ENCODE data around the gene OSBPL3.

The OSBPL3 gene

GRCh38 chr7:24936121-24936824, 43.7 kb downstream of the OSBPL3 start:
- H3K4me3 ChIP-seq (ENCODE audit: insufficient read depth, low read length, poor library complexity, severe bottlenecking), result no peak overlapping the region
- H3K79me2 ChIP-seq (ENCODE audit: insufficient read depth, low read length), result peaks cover 100% of the 10 kb centered on the region
- H3K9me3 ChIP-seq (ENCODE audit: insufficient read depth, low read length), result no peaks in the 10 kb centered on the region
- H3K4me2 ChIP-seq (ENCODE audit: low read depth, low read length, poor library complexity, severe bottlenecking), result no peak overlapping the region
- no peak overlapping the region for H3K9ac ChIP-seq (ENCODE audit: low read length)
- H3F3A ChIP-seq (ENCODE audit: insufficient read depth), result no peaks in the 10 kb centered on the region
- H3K9me2 ChIP-seq (replicated peaks; ENCODE audit: insufficient read depth, low read length), result no peaks in the 10 kb centered on the region
- H4K20me1 ChIP-seq (ENCODE audit: low read depth, low read length), result peaks cover 11% of the 10 kb centered on the region
- H3K27me3 ChIP-seq (ENCODE audit: low read length), result no peaks in the 10 kb centered on the region
- TF ChIP-seq EZH2phosphoT487 (conservative IDR thresholded peaks at IDR 0.05; ENCODE audit: low read length), result no peak
- H2AFZ ChIP-seq (ENCODE audit: low read depth, low read length, severe bottlenecking), result no peak overlapping the region
- H3K27ac ChIP-seq (ENCODE audit: low read depth, low read length), result no peak overlapping the region
- H3K36me3 ChIP-seq (ENCODE audit: low read length), result no peaks in the 10 kb centered on the region

DNA sequence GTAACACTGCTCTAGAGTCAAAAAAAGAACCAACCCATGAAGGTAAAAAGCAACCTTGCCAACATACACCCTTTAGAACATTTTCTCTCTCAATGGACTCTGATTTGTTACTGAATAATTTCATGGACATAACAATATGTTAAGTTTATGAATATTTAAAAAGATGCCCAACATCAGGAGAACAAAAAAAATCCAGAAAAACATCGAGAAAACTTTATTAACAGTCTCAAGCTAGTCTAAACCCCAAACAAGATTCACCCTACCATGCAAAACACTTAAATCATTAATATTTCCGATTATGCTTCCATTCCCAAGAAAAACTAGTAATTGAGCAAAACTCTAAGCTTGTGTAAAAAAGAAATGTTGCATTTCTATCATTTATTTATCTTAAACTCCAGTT, 46.7 kb downstream of the OSBPL3 start:
- H3K9me2 ChIP-seq (replicated peaks; ENCODE audit: insufficient read depth, low read length), result no peaks in the 10 kb centered on the region
- H3K79me2 ChIP-seq (ENCODE audit: insufficient read depth, low read length), result peaks cover 100% of the 10 kb centered on the region
- H3K9me3 ChIP-seq (ENCODE audit: insufficient read depth, low read length), result no peaks in the 10 kb centered on the region
- TF ChIP-seq EZH2phosphoT487 (conservative IDR thresholded peaks at IDR 0.05; ENCODE audit: low read length), result no peak
- no peak for TF ChIP-seq CTCF (IDR thresholded peaks at IDR 0.05; ENCODE audit: insufficient read depth, low read length, poor library complexity, severe bottlenecking)
- 0 out of 2 replicates have a peak, but pooled peaks cover 3% of the 10 kb centered on the region for H3K36me3 ChIP-seq (ENCODE audit: low read length)
- H4K20me1 ChIP-seq (ENCODE audit: low read depth, low read length), result peaks cover 15% of the 10 kb centered on the region
- H3K4me3 ChIP-seq (ENCODE audit: insufficient read depth, low read length, poor library complexity, severe bottlenecking), result no peak overlapping the region
- no peak overlapping the region for H3K27ac ChIP-seq (ENCODE audit: low read depth, low read length)
- peak overlapping the region; percentile 3 for H3K4me2 ChIP-seq (ENCODE audit: low read depth, low read length, poor library complexity, severe bottlenecking)
- no peaks in the 10 kb centered on the region for H3K27me3 ChIP-seq (ENCODE audit: low read length)
- no peak overlapping the region for H3K9ac ChIP-seq (ENCODE audit: low read length)
- no peaks in the 10 kb centered on the region for H3F3A ChIP-seq (ENCODE audit: insufficient read depth)
- H2AFZ ChIP-seq (ENCODE audit: low read depth, low read length, severe bottlenecking), result no peak overlapping the region

DNA sequence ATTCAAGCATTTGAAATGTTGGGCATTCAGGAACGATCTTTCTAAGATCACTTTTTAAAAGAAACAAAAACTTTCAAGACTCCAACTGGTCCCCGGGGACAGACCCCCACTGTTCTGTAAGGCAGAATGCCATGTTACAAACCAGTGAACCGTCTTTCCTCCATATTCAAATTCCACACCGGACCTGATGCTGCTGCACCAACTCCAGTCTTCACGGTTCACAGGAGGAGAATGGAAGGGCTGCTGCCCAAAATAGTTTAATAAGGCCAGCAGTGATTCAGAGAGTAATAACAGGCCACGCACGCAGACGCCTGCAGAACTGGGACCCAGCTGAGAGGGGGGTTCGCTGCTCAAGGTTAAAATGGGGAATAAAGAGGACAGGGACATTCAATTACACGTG, 47.2 kb downstream of the OSBPL3 start:
- Histone ChIP-seq H3K27ac (ENCODE audit: low read depth, low read length) (no peak overlapping the region), H2AFZ (ENCODE audit: low read depth, low read length, severe bottlenecking) (no peak overlapping the region), H3K27me3 (ENCODE audit: low read length) (no peaks in the 10 kb centered on the region), H3K79me2 (ENCODE audit: insufficient read depth, low read length) (peaks cover 99% of the 10 kb centered on the region), H3K9me3 (ENCODE audit: insufficient read depth, low read length) (no peaks in the 10 kb centered on the region), H3K36me3 (ENCODE audit: low read length) (0 out of 2 replicates have a peak, but pooled peaks cover 3% of the 10 kb centered on the region), H3K4me3 (ENCODE audit: insufficient read depth, low read length, poor library complexity, severe bottlenecking) (no peak overlapping the region), H3K9me2 (replicated peaks; ENCODE audit: insufficient read depth, low read length) (no peaks in the 10 kb centered on the region), H4K20me1 (ENCODE audit: low read depth, low read length) (peaks cover 15% of the 10 kb centered on the region), H3F3A (ENCODE audit: insufficient read depth) (no peaks in the 10 kb centered on the region), H3K4me2 (ENCODE audit: low read depth, low read length, poor library complexity, severe bottlenecking) (peak overlapping the region; percentile 3), H3K9ac (ENCODE audit: low read length) (no peak overlapping the region)
- TF ChIP-seq EZH2phosphoT487 (conservative IDR thresholded peaks at IDR 0.05; ENCODE audit: low read length) (no peak), CTCF (IDR thresholded peaks at IDR 0.05; ENCODE audit: insufficient read depth, low read length, poor library complexity, severe bottlenecking) (no peak)

GRCh38 chr7:24932389-24932788, 47.6 kb downstream of the OSBPL3 start:
- Histone ChIP-seq H3K79me2 (ENCODE audit: insufficient read depth, low read length) (peaks cover 99% of the 10 kb centered on the region), H3K36me3 (ENCODE audit: low read length) (0 out of 2 replicates have a peak, but pooled peaks cover 3% of the 10 kb centered on the region), H3K9me2 (replicated peaks; ENCODE audit: insufficient read depth, low read length) (no peaks in the 10 kb centered on the region), H3K4me2 (ENCODE audit: low read depth, low read length, poor library complexity, severe bottlenecking) (no peak overlapping the region), H3K9me3 (ENCODE audit: insufficient read depth, low read length) (no peaks in the 10 kb centered on the region), H3F3A (ENCODE audit: insufficient read depth) (no peaks in the 10 kb centered on the region), H3K4me3 (ENCODE audit: insufficient read depth, low read length, poor library complexity, severe bottlenecking) (no peak overlapping the region), H3K9ac (ENCODE audit: low read length) (no peak overlapping the region), H3K27ac (ENCODE audit: low read depth, low read length) (no peak overlapping the region), H4K20me1 (ENCODE audit: low read depth, low read length) (peaks cover 15% of the 10 kb centered on the region), H3K27me3 (ENCODE audit: low read length) (no peaks in the 10 kb centered on the region), H2AFZ (ENCODE audit: low read depth, low read length, severe bottlenecking) (no peak overlapping the region)
- TF ChIP-seq CTCF (IDR thresholded peaks at IDR 0.05; ENCODE audit: insufficient read depth, low read length, poor library complexity, severe bottlenecking), result no peak
- TF ChIP-seq EZH2phosphoT487 (conservative IDR thresholded peaks at IDR 0.05; ENCODE audit: low read length), result no peak
